Measurements from ENCODE around the gene ECE2. TPM values are rescaled to one million over a fixed set of nuclear protein-coding genes. Genes with fewer than 3 reads are reported as not detected.
A peak's percentile ranks its signal among the peaks of the same experiment; 100 is the strongest.

The ECE2 gene
- total and polyA plus RNA-seq, 8 donors: 0.45 to 2.9 TPM; not detected in 6

GRCh38 chr3:184259396-184259877, 16.4 kb upstream of the ECE2 start:
- Histone ChIP-seq H3K27ac (no peak overlapping the region), H3K9me3 (no peaks in the 10 kb centered on the region), H3K36me3 (peaks cover 0 to 16% (median 9%) of the 10 kb centered on the region in 4 donors), H3K27me3 (peaks cover 9 to 72% (median 46%) of the 10 kb centered on the region in 3 donors), H3K4me3 (peak overlapping the region in 3 of 4 donors; percentile 14 to 64 (median 63)), H3K4me1 (peaks cover 30 to 34% (median 32%) of the 10 kb centered on the region in 4 donors)
- WGBS, 5 donors: 18 to 28% (median 24%) methylated on average over 10 to 28 of the region's 28 CpGs
- no peak for DNase-seq
- TF ChIP-seq POLR2AphosphoS5 (IDR thresholded peaks at IDR 0.05) (no peak), POLR2A (IDR thresholded peaks at IDR 0.05) (no peak), EP300 (IDR thresholded peaks at IDR 0.05) (no peak)
- TF ChIP-seq, protein P1, sequence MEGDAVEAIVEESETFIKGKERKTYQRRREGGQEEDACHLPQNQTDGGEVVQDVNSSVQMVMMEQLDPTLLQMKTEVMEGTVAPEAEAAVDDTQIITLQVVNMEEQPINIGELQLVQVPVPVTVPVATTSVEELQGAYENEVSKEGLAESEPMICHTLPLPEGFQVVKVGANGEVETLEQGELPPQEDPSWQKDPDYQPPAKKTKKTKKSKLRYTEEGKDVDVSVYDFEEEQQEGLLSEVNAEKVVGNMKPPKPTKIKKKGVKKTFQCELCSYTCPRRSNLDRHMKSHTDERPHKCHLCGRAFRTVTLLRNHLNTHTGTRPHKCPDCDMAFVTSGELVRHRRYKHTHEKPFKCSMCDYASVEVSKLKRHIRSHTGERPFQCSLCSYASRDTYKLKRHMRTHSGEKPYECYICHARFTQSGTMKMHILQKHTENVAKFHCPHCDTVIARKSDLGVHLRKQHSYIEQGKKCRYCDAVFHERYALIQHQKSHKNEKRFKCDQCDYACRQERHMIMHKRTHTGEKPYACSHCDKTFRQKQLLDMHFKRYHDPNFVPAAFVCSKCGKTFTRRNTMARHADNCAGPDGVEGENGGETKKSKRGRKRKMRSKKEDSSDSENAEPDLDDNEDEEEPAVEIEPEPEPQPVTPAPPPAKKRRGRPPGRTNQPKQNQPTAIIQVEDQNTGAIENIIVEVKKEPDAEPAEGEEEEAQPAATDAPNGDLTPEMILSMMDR (IDR thresholded peaks at IDR 0.05): no peak
- intact Hi-C loops (cut with DNase I; ENCODE audit: low total_unique reads): no loop called here

- H3K4me3 ChIP-seq: peak overlapping the region; percentile 45 to 64 (median 56)
- DNase-seq: peak; percentile 36 to 82
- H3K36me3 ChIP-seq: peaks cover 0 to 16% (median 9%) of the 10 kb centered on the region in 4 donors
- WGBS, 5 donors: 1 to 4% (median 2%) methylated on average over 35 to 91 of the region's 91 CpGs
- peaks cover 30 to 34% (median 32%) of the 10 kb centered on the region in 4 donors for H3K4me1 ChIP-seq
- H3K27ac ChIP-seq: no peak overlapping the region
- TF ChIP-seq POLR2A (IDR thresholded peaks at IDR 0.05) (no peak), EP300 (IDR thresholded peaks at IDR 0.05) (no peak), POLR2AphosphoS5 (IDR thresholded peaks at IDR 0.05) (no peak)
- TF ChIP-seq, protein P1 (IDR thresholded peaks at IDR 0.05): no peak
- peaks cover 9 to 79% (median 50%) of the 10 kb centered on the region in 3 donors for H3K27me3 ChIP-seq
- intact Hi-C loops (cut with DNase I; ENCODE audit: low total_unique reads): no loop called here
- no peaks in the 10 kb centered on the region for H3K9me3 ChIP-seq
Measured at GRCh38 chr3:184259878-184260723, 15.7 kb upstream of the ECE2 start.

DNA sequence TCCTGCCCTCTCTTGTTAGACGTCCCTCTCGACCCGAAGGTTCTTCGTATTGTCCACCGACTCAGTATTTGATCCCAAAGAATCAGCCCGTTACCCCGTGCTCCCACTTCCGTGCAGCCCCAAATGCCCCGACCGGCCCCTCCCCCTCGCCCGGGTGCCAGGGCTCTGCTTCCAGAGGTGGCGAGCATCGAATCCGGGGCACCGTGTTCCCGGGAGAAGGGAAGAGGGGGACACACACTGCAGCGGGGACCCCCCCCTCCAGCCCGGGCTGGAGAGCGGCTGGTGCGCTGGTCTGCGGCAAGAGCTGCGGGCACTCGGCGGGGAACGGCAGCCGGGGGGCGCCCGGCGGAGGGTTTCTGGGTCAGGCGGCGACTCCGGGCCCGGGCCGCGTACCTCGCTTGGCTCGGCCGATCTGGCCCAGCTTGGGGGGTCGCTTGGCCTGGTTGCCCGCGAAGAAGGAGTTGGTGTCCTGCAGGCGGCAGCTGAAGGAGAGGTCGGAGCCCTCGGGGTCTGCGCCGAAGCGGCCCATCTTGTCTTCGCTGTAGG, 15.0 kb upstream of the ECE2 start:
- DNase-seq: peak in 1 of 2 donors; percentile 24
- Histone ChIP-seq H3K36me3 (peaks cover 0 to 16% (median 9%) of the 10 kb centered on the region in 4 donors), H3K27me3 (peaks cover 9 to 86% (median 50%) of the 10 kb centered on the region in 3 donors), H3K9me3 (no peaks in the 10 kb centered on the region), H3K4me1 (peaks cover 30 to 34% (median 32%) of the 10 kb centered on the region in 4 donors), H3K4me3 (peak overlapping the region; percentile 45 to 64 (median 56)), H3K27ac (no peak overlapping the region)
- WGBS, 5 donors: 1 to 2% (median 2%) methylated on average over 29 to 49 of the region's 49 CpGs
- TF ChIP-seq, protein P1 (IDR thresholded peaks at IDR 0.05): no peak
- no peak for TF ChIP-seq POLR2AphosphoS5 (IDR thresholded peaks at IDR 0.05)
- TF ChIP-seq POLR2A (IDR thresholded peaks at IDR 0.05): no peak
- no peak for TF ChIP-seq EP300 (IDR thresholded peaks at IDR 0.05)
- intact Hi-C loops (cut with DNase I; ENCODE audit: low total_unique reads): no loop called here

DNA sequence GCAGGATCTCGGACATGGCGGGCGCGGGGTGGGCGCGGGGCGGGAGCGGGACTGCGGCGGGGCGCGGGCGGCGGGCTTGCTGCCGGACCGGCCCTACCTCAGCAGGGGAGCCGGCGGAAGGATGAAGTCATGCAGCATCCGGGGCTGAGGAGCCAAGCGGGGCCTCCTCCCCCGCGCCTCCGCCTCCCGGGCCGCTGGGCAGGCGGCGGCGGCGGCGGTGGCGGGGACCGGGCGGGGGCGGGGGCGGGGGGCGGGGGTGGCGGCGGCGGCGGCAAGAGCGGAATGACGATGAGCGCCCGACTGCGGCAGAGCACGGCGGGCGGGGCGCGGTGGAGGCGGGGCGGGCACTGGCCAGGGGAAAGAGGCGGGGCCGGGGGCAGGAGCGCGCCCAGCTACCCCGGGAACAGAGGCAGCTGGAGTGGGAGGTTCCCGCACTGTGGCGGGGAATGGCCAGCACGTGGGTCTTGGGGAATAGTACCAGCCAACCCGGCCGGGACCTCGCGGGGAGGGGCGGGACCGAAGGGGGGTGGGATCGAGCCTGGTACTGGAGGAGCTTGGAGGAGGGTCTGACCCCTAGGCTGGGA, 14.5 kb upstream of the ECE2 start, which contains the start of gene CAMK2N2:
Gene CAMK2N2, minus strand, starts transcription at position 284 of the 584 bp plus-strand sequence. Its CDS starts 268 bp downstream, at position 16.
- 0 to 2% (median 1%) methylated on average over 14 to 56 of the region's 67 CpGs for WGBS, 5 donors
- DNase-seq: peak; percentile 63 to 86
- intact Hi-C loops (cut with DNase I; ENCODE audit: low total_unique reads): no loop called here
- Histone ChIP-seq H3K9me3 (no peaks in the 10 kb centered on the region), H3K36me3 (peaks cover 0 to 16% (median 9%) of the 10 kb centered on the region in 4 donors), H3K4me1 (peaks cover 30 to 34% (median 32%) of the 10 kb centered on the region in 4 donors), H3K4me3 (peak within 1 kb of the TSS; percentile 45 to 64 (median 56)), H3K27ac (peak within 1 kb of the TSS in 1 of 5 donors; percentile 7), H3K27me3 (peaks cover 9 to 91% (median 50%) of the 10 kb centered on the region in 3 donors)
- TF ChIP-seq, protein P1 (IDR thresholded peaks at IDR 0.05): no peak
- TF ChIP-seq POLR2AphosphoS5 (IDR thresholded peaks at IDR 0.05) (no peak), POLR2A (IDR thresholded peaks at IDR 0.05) (no peak), EP300 (IDR thresholded peaks at IDR 0.05) (no peak)

Measured in stomach (tissue), 9 donors.